Stimulated activated CD8-positive, alpha-beta memory T cell treated with anti-CD3 and anti-CD28 coated beads, Interleukin-15, amount 100 ng/mL, for 24 hours (primary cell): ENCODE data around the gene OPCML.

Experiments used
- DNase-seq: peaks from one replicate; pipeline ENCODE4 v3.0.0-alpha.2; 2020; ENCODE audit warnings: low read depth

OPCML gene

DNA sequence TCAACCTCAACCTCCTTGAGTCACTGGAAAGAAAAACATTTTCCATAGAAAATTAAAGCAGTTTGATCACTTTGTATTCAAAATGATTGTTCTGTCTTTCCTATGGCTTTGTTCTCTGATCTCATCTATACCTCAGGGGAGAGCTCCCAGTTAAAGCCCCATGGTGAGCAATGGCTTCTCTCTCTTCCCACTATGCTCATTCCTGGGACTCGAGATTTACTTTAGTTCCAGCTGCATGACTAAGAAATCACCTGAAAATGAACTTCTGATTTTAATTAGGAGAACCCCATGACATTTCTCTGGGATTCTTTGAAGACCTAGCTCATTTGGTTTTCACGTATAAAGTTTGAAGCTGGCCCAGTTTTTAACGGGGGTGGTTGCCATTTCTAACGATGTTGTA lies 921.5 kb downstream of the OPCML start:
- DNase-seq, result no peak

DNA sequence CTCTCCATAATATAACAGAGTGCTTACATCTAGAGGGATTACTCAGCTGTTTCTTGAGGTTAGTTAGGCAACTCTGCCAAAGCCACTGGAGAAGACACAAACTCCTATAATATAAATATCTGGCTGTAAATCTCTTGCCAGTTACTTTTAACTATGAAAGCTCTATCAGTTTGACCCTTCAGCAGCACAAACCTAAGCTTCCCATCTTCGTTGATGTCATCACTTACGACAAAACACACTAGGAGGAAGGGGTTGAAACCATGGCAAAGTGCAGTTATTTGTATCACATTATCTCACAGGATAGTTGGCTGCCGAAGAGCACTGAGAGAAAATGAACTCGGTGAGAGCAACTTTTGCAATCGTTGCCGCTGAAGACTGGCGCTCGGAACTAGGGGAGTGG lies 922.1 kb downstream of the OPCML start:
- DNase-seq, result no peak

DNA sequence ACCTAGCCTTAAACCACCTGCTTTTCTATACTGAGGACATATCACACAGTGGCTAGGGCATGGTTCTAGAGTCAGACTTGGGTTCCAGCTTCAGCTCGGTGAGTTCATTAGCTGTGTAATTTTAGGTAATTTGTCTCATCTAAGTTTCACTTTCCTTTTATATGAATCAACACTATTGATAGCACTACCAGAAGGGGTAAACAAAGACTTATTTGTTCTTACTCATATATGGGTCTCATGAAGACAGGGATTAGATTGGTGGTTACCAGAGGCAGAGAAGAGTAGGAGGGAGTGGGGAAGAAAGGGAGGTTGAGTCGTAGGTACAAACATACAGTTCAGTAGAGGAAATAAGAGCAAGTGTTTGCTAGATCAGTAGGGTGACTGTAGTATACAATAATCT lies 924.7 kb downstream of the OPCML start:
- DNase-seq, result no peak

DNA sequence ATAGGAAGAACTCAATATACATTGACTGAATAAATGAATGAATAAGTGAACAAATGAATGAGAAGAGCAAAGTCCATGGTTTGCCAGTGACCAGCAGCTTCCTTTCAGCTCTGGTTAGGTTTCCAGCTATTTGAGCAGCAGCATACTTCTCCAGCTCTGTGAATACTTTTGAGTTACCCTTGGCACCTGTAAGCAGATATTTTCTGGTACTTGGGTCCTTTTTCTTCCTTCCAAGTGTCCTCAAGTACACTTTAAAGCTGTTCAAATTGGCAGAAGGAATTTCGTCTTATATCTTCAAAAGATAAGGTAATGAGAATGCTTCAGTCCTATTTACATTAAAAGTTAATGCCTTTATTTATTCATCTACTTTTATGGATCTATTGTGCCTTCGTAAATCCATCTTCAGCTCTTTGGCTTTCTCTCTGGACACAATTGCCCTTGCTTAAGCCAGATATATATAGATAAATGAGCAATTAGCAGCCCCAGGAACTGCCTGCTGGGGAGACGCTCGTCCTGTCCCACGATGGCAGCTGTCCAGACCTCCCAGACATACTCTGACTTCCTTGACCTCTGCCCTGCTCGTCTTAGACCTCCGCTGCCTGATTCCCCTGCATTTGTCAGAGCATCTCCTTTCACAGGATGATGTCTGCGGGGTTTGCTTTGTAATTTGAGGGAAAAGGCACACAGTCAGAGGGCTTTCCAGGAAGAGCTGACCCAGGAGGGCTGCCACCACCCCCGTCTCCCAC lies 926.3 kb downstream of the OPCML start:
- no peak for DNase-seq

DNA sequence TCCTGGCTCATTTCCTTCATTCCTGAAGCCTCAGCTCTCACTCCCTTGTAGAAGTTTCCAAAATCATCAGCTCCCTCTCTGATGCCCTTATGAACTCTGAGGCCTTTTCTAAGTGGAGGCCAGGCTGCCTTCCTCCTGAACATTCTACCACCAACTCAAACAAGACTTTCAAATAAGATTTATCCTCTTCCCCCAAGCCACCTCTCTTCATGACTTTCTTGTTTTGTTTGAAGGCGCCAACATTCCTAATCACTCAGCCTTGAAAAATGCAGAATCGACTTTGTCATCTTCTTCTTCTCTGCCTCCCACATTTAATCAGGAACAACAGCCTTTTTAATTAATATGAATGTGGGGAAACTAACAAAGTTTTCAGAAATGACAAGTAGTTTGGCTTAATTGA lies 927.9 kb downstream of the OPCML start:
- DNase-seq, result no peak

DNA sequence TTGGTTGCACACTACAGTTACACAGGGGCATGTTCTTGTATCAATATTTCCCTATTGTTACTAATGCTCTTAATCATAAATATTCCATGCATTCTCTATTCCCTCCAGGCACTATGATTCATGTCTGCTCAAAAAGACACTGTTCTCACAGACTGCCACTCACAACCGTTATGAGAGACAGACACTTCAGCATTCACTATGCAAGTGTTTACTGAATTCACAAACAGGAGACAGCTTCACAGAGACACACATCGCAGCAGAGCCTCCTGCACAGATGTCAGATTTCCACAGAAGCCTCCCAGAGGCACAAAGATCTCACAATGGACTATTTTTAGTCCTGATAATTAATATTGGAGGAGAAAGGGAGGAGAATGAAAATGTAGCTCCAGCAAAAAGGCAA lies 930.4 kb downstream of the OPCML start:
- no peak for DNase-seq

DNA sequence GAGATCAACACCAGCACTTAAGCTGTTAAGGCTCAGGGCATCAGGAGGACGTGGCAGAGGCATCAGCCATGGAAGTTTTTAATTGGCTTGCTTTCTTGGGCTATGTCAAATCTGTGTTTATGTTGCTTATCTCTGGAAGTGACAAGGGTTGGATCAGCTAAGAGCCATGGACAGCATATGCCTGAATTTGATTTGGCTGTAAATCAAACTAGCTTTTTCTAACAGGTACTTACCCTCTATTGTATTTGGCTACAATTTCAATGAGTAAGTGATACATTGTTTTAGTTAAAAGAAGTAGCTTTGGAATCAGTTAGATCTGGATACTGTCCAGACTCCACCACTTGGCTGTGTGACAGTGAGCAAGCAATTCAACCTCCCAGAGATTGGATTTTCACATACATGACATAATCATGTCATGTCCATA lies 936.6 kb downstream of the OPCML start:
- DNase-seq, result no peak

DNA sequence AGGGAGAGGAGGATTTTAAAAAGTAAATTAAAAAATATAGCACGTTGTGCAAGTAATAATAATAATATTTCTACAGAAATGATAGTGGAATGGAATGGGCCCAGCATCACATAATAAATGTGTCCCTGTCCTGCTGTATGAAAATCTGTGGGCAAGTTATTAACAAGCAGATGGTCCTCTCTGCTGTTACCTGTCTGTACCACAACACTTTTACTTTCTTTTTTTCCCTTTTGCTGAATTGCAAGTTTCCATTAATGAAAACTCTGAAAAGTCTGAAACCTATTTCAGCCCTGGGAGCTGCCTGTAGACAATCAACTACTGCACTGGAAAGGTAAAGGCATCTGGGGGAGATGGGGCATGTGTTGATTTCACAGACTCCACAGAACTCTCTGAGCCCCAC lies 937.1 kb downstream of the OPCML start:
- no peak for DNase-seq

DNA sequence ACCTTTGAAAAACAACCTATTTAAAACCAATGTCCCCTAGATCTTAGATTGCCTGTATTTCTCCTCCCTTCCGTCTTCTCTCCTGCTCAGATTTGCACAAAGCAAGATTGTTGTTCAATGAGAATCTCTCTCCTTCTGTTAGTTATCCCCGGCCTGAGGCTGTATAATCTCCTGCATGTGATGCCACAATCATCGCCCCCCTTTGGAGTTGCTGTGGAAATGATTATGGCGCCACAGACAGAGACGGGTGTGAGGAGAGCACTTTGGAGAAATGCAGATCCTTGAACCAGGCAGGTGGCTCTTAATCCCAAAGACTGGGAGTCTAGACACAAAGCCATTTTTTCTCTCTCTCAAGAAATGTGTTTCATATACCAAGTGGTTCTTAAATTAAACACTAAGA lies 941.3 kb downstream of the OPCML start:
- no peak for DNase-seq

DNA sequence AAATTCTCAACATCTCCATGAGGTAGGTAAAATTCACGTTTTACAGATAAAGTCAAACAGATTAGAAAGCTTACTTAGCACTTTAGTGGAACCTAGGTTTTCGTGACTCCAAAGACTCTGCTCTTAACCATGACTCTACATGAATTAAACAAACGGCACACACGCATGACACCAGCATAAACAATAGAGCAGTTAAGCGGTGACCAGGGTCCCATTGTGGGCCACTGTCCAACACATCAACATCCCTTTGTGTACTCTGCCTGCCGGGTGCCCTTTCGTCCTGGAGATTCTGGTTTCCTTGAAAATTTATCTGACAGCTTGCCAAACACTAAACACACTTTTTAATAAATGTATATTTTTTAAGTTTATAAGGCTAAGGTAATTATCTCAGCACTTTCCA lies 941.7 kb downstream of the OPCML start:
- DNase-seq, result no peak

DNA sequence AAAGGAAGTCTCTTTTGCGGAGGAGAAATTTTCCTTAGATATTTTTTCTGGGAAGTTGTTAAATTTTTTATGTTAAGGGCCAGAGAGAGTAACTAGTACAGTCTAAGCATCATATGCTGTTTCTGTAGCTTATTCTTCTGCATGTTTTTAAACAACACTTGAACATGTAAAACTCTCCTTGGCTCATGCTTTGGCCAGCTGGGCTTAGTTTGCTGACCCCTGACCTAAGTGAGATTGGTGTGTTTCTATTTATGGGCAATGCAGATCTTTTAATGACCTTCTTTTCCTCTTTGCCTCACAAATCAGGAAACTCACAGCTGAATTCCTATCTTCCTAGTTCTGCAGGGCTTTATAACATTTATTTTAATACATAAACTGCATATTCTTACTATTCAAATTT lies 942.5 kb downstream of the OPCML start:
- DNase-seq, result no peak

DNA sequence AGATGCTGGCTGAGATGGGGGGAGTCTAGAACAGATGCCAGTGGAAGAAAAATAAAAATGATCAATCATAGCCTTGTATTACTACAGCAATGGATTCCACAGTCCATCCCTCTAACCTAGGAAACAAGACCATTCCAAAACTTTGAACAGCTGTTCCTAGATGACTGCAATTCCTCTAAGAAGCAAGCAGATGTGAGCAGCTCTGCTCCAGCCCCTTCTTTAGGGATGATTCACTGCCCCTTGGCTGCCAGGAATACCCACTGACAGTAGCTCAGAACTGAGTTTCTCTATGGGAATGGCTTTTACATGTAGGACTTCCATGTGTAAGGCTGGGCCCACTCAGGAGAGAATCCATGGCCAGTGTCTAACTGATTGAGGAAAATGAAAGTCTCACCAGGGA lies 943.9 kb downstream of the OPCML start:
- no peak for DNase-seq

DNA sequence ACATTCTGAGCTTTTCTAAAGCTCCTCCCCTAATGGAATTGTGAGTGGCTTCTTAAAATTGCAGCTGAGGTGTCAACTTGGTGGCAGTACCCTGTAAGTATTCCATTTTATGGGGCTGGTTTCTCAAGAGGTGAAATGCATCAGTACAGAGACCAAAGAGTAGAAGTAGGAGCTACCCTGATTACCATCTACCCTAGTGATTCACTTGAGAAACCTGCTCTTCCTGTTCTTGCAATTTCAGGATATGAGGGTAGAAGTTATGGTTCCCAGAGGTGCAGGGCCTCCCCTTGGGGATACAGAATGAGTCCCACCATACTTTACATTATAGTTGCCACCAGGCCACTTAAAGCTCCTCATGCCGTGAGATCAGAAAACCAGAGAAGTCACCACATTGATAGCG lies 944.6 kb downstream of the OPCML start:
- no peak for DNase-seq

DNA sequence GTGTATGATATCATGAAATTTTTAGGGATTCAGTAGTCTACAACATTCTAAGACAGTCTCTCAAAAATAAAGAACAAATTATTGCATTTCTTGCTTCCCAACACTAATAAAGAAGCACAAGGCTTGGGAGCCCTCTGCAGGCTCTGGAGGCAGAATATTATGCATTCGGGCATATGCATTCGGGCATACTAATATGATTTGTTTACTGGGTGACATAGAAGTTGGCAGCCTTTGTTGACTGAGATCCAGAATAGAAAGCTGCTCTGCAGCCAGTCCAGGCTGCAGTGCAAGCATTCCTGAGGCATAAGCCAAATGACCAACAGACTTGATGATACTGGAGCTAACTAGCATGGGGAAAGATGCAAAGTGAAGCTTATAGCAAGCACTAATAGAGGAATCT lies 945.5 kb downstream of the OPCML start:
- DNase-seq, result no peak

DNA sequence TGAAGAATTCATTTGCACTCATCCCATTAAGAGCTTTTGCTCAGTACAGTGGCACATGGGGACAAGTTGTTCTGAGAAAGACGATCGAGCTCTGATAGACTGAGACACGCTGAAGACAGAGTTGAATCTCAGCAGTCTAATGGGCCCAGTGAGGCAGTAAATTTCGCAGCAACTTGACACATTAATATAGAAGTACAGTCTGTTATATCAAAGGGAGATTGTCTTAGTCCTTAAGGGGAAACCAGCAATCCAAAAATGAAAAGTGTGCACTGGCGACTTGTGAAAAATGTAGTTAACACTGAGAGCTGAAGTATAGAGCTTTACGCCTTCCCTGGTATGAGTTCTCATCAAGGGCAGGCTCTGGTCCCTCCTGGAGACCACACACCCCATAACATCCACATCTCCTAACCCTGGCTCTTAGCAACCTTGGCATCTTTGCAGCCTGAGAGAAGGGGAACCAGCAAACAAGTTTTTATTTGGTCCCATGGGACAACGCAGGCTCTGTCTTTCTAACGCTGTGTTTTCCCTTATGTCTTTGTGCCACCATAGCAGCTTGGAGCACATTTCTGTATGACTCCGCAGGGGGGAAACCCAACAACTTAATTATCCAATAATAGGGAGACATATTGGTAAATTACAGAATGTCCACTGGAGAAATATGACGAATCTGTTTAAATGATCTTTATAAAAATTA lies 952.5 kb downstream of the OPCML start:
- DNase-seq, result no peak

DNA sequence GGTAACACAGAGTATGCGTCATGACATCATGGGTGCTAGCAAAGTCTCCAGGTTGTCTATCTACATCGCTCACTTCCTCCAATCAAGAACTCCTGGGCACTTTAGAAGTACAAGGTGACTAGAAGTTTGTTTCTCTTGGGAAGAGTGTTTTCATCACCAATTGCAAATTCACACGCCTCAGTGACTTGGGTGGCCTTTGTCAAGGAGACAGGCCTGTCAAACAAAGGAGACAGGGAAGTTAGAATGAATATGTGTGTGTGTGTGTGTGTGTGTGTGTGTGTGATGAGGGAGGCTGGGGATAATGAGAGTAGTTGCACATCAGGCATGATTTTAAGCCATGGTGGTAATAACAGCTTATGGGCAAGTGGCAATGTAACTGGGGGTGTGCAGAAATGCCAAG lies 953.2 kb downstream of the OPCML start:
- DNase-seq, result no peak

DNA sequence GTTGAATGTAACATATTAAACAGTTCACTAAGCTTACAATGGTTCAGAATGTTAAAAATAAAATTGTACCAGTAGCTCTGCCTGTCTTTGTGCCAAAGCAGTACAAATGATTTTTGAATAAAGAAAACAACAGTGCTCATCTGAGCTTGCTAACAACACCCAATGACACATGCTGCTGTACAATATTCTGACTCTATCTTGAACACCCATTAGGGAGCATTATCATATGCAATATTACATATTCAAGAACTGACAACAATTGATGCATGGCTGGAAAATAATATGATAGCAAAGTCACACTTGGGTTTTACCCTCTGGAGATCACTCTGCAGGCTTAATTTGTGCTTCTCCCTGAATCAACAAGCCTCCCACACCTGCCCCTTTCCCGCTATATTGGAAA lies 953.7 kb downstream of the OPCML start:
- no peak for DNase-seq

DNA sequence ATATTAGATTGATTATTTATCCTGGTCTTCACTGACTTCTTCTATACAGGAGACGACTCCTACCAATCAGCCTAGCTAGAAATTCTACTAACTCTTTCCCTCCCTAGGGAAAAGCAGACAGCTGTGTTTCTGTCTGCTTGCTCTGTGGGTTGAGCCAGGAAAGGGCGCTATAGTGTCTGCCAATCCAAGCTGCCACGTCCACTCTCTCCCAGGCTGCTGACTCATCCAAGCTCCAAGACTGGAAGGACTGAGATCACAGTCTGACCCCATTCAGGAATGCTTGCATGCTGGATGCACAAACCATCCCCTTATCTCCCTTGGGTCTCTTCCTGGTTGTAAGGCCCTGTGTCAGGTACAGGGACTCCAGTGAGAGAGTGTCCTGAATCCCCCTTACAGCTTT lies 955.6 kb downstream of the OPCML start:
- DNase-seq, result no peak

DNA sequence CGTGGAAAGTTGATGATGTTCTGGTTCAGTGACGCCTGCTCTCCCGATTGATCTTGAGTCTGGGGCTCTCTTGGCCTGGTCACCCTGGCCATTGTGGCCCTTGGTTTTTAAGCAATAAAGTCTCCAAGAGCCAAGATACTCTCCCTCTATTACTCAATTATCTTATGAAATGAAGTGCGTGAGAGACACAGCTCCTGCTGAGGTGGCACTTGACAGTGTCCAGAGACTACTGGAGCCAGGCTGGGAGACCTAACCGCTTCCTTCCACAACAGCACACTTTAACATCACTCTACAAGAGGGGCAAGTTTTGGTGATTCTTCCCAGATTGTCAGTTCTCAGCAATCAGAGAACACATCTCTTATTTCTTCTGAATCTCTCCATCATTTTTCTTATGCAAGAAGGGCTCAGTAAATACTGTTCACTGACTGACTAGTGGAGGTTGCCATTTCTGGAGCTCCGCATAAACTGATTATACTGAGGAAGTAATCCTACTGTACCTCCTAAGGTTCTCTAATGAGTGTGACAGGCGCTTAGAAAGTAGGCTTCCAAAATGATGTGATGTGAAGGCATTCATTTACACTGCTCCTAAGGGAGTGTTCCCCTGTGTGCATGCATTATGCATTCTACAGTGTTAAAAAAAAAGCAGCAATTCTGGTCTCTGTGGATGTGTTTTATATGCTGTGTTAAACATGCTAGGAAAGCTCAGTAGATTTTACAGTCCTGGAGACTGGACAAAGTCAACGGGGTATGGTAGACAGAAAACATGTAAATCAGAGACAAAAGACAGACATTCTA lies 968.0 kb downstream of the OPCML start:
- no peak for DNase-seq

DNA sequence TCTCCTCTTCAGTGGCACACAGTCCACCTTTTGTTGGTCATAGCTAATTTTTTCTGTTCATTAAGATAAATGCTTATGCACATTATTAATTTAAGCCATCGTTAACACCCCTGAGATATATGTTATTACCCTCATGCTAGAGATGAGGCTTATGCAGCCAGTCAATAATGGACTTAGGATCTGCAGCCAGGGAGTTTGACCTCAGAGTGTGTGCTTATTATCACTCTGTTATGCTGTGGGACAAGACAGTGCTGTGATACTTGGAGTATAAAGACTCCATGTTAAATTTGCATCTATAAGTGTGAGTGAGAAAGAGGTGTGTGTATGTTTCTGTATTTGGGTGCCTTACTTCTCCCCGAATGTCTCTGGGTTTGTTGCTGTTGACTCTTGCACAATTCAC lies 969.3 kb downstream of the OPCML start:
- DNase-seq, result no peak

DNA sequence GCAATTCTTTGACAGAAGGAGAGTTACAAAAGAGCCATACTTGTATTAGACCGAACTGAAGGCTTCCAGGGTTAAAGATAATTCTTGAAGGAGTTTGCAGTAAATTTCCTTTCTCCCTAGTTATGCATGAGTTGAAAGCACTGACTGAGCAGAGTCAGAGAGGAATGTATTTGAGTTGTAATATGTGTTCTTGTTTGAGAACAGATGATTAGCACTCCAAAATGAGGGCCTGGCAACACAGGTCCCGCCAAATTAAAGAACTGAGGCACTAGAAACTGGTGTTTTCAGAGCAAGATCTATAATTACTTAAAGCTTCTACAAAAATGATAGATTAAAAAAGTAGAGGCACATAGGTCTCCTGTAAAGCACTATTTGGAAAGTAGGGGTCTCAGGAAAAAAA lies 970.4 kb downstream of the OPCML start:
- DNase-seq, result no peak

DNA sequence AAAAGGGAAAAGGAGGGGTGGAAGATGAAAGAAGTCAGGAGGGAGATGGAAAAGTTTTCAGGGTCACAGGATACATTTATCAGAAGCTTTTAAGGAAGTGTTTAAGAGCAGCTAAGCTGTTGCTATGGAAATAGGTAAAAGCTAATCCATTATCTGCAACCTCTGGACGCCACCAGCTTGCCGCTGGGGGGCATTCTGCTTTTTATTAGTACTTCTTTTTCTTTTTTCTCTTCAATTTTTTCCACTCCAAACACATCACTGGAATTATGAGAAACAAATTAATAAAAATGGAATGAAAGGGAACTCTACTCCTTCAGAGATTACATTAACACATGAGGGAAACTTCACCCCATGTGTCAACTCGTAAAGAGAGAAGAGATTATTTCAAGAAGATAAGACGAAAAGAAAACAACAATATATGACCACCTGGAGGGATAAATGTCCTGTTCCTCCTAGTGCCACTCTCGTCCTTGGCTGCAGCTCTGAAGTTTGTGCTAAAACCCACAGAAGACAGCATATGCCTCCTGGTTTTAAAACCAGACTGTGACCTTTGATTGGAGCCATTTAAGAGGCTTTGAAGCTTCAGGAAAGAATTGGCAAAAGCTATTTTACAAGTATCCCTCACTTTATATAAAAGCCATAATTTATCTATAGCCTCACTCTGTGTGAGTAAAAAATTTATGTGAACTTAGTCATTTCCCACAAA lies 972.8 kb downstream of the OPCML start:
- DNase-seq, result no peak

DNA sequence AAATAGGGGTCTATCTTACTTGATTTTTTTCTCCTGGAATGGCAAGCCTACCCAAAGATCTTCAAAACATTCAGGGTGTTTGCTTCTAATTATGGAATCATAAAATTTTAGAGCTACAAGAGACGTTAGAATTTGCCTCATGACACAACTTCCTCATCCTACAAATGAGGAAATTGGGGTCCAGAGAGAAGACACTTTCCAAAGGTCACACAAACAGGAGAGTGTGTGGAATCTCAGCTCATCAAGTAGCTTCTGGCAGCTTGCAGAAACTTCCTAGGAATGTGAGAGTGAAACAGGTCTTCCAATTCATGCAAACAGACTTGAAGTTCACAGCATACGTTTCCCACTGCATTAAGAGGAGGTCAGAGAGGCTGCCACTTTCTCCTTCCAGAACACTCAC lies 976.0 kb downstream of the OPCML start:
- no peak for DNase-seq
